Measurements from ENCODE around the gene POU2AF2.

- no peak for TF ChIP-seq CTCF (IDR thresholded peaks at IDR 0.05)
- no peak for TF ChIP-seq POLR2A (IDR thresholded peaks at IDR 0.05)
Observed at GRCh38 chr11:111259896-111260295, 14.4 kb downstream of the POU2AF2 start.

Data from testis (tissue), 2 donors.